NCI-H510A (cell line): Measurements from ENCODE around the gene CENPO.
"Not testable (repeated sequence)": the region's sequence is repeated elsewhere in the genome, so short reads cannot be mapped to it uniquely, and the experiment has no call there.

Experiments
- DNase-seq: peaks from one replicate; lab custom pipeline; 2025; lab: John Stamatoyannopoulos, UW

Gene CENPO

DNA sequence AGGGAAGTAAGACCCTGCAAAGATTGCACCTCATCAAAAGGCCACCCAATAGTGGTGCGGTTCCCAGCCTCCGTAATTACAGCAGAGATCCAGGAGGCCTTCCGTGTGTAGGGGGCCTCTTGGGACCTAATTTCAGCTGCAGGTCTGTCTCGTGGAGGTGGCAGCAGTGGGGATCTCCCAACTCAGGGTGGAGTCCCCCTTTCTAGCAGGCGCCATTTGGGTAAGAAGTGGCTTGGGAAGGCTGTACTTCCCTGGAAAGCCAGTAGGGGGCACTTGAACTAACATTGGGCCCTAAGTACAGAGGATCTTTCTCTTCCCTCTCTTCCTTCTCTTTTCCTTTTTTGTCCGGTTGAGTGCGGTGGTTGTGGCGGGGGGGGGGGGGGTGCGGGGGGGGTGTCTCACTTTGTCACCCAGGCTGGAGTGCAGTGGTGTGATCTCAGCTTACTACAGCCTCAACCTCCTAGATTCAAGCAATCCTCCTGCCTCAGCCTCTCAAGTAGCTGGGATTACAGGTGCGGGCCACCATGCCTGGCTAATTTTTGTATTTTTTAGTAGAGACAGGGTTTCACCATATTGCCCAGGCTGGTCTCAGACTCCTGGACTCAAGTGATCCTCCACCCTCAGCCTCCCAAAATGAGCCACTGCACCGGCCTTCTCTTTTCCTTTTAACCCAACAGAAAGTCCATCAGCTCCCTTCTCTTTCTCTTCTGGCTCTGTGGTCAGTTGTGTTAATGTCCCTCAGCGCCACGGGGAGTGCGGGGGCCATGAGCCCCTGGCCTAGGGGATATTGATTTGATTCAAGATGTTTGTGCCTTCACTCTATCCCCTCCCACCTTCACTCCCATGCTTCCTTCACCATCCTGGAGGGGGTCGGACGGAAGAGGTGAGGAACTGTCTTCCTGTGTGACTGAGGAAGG, 32.0 kb downstream of the CENPO start:
- DNase-seq: no peak

DNA sequence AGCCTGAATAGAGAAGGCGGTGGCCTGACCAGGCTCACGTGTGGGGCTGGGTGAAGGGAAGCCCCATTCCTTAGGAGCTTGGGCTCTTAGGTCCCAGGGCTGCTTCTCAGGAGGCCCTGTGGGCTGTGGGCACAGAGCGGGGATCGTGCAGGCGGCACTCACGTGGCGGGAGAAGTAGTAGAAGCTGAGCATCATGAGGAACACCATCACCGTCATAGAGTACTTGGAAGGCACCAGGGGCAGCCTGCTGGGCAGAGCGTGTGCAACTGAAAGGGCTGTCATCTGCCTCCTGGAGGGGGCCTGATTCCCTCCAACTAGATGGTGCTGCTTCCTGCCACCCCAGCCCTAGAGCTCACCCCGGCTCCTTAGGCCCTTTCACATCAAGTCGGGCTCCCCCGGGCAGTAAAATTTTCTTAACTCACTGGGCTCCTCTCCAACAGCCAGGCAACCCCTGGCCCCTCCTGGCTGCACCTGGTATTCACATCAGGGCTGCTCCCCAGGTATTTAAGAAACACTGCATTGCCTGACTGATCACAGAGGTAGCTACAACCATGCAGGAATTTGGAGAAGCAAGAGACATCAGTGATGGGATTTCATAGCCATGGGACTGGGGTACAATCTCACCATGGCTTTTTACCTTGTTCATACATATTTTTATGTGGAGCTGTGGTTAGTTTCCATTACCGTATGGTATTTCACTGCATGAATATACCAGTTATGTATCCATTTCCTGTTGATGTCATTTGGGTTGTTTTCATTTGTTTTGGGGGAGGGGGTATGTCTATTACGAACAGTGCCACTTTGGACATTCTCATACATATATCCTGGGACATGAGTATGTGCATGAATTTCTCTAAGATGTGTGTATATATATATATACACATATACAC, 32.9 kb downstream of the CENPO start:
- DNase-seq: no peak

DNA sequence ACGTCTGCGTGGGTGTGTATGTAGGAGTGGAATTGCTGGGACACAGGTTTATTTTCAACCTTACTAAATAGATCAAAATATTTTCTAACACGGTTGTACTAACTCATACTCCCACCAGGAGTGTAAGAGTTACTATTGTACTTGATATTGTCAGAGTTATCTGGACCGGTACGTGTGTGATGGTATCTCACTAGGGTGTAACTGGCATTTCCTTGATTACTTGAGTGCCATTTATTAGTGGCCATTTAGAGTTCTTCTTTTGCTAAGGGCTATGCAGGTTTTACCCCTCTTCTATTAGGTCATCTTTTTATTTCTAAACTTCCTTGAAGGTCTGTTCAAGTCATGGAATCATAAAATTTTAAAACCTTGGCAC, 33.5 kb downstream of the CENPO start:
- DNase-seq: no peak

DNA sequence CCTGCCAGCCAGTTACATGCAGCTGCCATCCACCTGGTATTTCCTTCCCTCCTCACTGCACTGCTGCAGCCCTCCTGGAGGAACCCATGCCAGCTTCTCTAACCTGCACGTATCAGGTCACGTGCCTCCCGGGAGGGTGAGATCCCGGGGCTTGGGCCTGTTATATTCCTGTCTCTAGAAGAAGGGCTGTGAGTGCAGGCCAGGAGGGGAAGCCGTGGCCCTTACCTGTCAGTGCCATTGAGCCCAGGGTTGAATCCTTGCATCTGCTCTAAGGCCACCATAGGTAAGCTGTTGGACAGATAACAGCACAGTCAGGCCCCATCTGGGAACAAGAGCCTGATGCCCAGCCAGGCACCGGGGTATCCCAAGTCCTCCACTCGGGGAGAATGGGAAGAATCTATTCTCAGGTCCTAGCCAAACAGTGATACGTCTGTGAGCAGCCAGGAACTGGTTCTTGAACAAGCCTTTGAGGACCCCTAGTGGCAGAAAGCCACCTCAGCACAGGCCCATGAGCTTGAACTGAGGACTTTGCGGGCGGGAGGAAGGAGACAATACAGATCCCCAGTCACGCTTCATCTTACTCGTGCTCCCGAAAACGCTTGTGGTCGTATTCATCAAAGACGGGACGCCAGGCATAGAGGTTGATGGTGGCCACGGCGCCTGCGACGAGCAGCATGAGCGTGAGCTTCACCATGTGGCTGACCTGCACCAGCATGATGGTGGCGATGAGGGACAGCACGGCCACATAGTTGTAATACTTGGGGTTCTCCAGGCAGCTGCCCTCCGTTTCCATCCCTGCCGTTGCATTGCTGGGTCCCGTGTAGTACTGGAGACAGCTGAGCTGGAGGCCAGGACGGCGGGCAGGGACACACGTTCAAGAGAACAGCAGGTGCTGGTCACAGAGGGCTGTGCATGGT, 34.4 kb downstream of the CENPO start:
- DNase-seq: peak; percentile 73

DNA sequence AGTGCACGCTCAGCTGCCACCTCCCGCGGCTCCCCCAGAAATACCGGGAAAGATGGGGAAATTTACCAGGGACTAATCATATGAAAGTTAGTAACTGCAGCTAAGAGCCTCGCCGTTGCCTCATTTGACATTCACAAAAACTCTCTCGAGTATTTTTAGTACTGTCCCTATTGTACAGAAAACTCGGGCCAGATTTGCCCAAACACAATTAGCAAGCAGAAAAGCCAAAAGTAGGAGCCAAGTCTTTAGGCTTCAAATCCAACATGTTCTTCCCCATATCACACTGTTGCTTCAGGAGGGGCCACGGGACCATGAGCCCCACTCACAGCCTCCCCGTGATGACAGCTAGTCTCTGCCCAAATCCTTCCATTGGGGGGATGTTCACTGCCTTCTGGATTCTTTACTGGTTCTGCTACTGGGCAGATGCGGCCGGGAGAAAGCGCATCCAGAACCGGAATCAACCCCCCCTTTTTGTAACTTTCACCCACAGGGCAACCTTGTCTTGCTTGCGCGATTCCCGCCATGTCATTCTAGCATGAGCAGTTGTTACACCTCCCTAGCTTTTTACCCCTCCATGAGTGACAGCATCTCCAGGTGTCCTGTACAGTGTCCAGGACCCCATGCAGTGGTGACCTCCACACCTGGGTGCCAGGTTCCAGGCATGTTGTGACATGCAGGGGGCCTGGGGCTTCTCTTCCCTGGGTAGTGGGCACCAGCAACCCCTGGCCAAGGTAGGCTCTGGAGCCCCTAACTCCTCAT, 35.2 kb downstream of the CENPO start:
- DNase-seq: no peak

DNA sequence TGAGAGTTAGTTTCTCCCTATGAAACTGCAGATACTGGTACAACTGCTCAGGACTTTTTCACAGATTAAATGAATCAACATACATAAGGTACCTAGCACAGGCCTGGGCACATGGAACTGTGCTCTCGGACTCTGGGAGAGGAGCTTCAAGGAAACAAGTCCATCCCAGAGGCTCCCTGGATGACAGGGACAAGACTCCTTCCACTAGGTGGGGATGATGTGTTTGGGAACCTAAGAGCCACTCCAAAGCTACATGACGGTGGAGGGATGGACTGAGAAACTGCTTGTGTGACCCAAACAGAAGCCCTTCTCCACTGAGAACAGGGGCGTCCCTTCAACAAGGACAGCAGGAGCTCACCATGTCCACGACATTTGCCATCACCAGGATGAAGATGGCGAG, 37.1 kb downstream of the CENPO start:
- DNase-seq: no peak

DNA sequence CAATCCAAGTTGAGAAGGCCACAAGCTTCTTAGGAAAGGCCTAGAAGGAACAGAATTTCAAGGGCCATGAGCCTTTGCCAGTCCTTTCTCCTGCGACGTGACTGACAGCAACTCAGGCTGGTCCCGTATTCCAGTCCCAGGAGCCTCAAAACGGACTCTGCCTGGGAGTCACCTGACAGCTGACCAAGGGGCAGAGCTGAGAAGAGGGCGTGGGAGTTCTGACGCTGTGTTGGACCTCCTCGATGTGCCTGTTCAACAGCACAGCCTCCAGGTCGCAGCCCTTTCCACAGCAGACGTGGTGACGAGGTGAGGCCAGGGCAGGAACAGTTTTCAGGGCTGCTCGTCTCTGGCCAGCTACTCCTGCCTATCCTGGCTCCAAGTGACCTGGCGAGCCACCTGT, 37.6 kb downstream of the CENPO start:
- DNase-seq: no peak

DNA sequence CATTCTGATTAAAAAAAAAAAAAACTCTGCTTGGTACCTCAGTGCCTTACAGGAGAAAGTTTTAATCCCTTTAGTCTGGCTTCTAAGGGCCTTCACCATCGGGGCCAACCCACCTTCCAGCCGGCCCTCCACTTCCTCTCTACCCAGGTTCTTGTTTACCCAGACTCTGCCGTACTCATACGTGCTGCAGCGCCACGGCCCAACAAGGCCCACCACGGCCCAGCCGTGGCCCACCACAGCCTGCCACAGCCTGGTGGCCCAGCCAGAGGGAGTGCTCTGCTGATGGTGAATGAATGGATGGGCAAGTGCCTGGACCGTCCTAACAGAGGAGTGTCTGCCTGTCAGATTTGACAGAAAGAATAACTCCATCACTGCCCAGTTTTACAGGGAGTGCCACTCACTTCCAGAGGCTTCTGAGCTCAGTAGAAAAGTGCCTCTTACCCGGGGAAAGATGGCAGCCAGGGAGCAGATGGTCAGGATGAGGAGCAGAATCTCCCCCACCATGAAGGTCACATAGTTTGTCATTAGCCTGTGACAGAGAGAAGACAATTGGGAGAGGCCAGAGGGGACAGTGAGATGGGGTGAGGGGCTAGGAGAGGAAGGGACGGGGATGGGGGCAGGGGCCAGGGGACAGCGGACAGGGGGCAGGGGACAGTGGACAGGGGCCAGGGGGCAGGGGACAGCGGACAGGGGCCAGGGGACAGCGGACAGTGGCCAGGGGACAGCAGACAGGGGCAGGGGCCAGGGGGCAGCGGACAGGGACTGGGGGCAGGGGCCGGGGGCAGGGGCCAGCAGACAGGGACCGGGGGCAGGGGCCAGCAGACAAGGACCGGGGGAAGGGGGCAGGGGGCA, 38.2 kb downstream of the CENPO start:
- DNase-seq: no peak

DNA sequence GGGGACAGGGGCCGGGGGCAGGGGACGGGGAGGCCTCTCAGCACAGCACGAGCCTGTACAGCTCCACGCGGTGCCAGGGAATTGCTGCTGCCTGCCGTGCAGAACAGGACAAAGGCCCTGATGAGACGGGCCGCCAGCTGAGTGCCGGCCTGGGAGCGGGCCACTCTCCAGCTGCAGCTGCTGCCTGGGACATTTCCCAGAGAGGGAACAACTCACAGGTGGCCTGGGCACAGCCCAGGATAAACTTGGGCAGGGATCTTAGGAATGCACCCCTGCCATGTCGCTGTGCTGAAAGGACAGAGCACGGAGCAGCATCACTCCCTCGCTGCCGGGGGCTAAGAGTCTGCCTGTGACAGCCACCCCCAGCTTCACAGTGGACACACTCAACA, 38.8 kb downstream of the CENPO start:
- DNase-seq: no peak

DNA sequence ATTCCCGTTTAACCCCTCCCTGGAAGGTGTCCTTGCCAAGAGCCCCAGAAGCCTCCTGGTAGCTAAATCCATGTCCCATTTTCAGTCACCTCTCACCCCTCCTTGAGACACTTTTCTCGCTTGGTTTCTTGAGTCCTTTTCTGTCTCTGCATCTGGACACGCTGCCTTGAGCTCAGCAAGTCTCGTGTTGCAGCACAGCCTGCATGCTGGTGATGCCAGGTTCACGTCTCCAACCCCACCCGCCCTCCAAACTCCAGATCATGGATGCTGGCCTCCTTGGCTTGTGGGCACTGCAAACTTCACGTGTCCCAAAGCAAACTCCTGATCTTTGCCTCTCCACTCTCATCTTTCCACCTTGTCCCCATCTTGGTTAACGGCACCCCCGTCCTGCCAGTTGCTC, 39.3 kb downstream of the CENPO start:
- no peak for DNase-seq

DNA sequence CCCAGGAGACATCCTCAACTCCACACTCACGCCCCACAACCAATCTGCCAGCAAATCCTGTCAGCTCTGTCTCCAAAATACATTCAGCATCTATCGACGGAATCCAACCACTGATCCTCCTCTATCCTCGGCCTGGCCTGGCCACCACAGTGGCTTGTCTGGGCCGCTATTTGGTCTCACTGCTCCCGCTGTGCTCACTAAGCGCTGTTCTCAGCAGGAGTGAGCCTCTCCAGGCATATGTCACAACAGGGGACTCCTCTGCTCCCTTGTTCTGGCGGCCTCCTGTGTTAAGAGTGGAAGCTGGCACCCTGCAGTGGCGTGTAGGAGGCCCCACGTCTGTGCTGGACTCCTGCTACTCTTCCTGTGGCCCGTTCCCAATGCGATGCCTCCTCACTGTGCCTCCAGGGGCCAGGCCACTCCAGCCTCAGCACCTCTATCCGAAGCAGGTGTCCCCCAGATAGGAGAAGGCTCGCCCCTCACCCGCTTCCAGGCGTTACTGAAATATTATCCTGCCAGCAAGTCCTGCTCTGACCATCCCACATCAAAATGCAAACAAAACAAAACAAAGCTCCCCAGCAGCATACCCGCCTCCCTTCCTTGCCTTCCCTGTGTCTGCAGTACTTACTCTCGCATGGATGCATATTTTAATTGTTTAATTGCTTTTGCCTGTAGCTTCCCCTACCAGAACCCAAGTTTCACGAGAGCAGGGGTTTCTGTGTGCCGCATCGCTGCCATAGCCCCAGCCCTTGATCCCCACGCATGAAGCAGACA, 39.9 kb downstream of the CENPO start:
- DNase-seq: peak; percentile 31

DNA sequence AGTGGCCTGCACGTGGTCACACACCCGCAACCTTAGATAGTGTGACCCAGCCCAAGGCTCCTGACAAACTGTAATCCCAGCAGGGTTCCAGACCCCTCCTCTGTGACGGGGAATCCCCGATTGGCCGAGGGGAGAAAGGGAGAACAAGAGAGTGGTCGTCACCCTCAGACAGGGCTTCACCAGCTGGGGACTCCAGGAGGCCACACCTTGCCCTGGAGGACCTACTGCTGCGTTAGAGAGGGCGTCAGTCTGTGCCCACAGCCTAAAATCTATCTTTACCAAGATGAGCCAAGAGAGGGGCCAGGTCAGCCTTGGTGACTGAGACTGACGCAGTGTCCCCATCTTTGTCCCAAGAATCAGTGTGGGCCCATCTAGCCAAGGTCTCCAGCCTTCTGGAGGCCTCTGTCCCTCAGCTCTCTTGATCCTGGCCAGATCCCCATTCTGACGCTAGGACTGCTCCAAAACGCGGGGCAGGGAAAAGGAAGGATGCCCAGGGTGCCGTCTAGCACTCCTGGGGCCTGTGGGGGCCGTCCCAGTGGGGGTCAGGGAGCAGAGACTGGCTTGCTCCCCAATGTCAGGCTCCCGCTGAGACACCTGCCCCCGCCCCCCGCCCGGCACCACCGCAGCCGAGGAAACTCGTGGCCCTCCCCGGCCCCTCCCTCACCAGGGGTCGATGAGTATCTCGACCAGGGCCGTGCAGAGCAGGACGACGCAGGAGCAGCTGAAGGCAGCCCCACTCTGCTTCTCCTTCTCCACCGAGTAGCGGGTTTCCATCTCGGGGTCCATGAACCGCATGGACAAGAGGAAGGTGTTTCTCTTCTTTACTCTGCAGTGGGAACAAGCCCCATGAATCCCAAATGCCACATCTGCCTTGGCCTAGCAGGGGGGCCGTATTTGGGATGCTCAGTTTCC, 40.9 kb downstream of the CENPO start:
- DNase-seq: no peak

DNA sequence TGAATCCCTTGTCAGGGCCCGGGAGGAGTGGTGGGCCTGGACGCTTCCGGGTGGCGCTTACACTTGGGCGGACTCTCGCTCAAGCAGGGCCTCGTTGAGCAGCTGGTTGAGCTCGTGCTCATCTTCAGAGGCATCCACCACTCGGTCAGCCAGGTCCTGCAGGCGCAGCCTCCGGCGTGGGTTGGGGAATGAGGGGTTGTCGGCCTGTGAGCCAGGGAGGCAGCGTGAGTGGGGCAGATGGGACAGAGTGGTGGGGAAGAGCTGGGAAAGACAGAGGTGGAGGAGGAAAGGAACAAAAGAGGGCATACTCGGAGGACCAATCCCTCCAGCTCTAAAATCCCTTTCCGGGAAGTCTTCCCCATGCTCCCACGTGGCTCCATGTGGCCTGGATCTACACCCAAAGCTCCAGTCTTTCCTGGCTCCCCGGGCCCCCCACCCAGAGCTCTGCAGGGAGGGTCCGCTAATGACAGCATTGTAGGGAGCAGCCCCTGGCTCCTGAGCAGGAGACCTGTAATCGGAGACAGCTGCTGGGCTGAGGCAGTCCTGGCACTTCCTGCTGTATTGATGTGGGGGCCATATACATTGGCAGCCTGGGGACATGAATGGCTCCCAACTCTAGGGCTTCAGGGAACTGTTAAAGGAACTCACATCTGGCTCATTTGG, 41.6 kb downstream of the CENPO start:
- DNase-seq: no peak

DNA sequence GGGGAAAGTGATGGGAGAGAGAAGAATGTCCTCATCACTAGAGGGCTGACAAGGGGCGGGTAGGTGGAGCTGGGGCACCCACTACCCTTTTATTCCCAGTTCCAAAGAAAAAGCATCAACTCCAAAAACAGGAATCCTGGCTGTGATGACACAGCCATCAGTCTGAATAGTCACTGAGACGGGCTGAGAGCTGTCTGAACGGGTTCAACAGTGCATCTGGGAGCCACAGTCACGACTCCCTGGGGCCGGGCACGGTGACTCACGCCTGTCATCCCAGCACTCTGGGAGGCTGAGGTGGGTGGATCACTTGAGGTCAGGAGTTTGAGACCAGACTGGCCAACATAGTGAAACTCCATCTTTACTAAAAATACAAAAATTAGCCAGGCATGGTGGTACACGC, 42.2 kb downstream of the CENPO start:
- not testable (repeated sequence) for DNase-seq

DNA sequence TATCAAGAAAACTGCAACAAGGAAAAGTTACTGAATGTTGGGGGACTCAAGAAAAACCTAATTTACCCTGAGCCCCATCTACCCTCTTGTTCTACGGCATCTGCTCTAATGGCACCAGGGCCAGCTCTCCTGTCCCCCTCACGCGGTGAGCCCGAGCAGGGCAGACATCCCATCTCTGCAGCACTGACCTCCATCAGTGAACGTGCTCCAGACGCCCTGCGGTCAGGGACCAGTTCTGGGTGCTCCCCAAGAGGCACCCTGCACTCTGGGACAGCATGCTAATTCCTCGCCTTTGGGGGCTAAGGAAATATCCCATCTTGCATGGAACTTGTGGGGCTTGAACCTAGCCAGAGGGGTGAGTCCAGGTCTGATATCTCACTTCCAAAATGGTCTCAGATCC, 43.0 kb downstream of the CENPO start:
- no peak for DNase-seq

DNA sequence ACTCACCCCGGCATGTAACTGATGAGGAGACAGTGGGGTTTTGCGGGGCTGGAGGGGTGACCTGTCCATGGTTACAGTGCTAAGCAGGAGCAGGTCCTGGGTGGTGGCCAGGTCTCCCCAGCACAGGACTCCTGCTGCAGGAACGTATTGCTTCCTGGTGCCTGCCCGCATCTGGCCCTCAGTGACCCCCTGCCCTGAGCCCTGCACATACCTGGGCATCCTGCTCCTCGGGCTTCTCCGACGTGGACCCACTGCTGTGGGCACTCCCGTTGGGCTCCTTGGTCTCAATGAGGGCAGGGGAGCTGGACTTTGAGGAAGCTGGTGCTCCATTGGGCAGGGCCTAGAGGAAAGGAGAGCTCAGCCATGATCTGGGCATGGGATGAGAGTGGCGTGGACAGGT, 43.5 kb downstream of the CENPO start:
- no peak for DNase-seq

DNA sequence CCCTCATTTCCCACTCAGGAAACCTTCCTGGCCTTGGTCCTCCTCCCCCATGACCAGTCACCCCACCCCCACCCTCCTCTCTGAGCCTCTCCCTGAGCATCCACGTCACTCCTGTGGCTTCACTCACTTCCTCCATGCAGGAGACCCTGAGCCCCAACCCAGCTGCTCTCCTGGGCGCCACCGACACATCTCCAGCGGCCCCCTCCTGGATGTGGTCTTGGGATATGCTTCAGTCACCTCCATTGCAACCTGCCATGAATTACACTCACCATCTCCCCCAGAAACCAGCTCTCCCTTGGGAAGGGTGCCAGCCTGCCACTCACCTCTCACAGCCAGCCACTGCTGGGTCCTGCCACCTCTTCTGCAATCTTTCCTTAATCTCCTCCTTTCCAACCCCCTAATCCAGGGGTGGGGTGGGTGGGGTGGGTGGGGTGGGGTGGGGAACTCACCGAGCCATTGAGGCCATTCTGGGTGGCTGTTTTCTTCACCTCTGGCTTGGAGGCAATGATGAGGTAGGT, 44.8 kb downstream of the CENPO start:
- no peak for DNase-seq

DNA sequence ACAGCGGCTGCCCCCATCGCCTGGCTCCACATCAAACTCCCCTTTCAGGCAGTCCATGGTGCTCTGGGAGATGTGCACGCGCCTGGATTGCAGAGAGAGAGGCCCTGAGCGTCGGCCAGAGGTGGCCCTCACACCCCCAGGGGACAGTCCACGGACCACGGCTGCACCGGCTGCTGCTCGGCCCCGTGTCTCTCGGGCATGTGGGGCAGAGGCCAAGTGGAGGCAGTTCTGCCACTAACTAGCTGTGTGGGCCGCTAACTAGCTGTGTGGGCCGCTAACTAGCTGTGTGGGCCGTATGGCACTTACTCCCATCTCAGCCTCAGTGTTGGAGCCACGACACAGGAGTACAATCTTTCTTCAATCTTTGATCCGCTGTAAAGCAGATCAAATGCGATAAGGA, 45.3 kb downstream of the CENPO start:
- DNase-seq: no peak
